ENCODE results near the gene LAPTM4A.

The LAPTM4A gene

GRCh38 chr2:20035955-20036666 lies 15.3 kb downstream of the LAPTM4A start:
- no peak overlapping the region for H3K4me3 ChIP-seq (ENCODE audit: low read depth, low read length)
- in situ Hi-C loops (cut with HindIII; ENCODE audit: low sequenced_read_pairs), result no loop called here
- DNase-seq (ENCODE audit: low read depth, low spot score), result no peak
- no peak for TF ChIP-seq CTCF (IDR thresholded peaks at IDR 0.05; ENCODE audit: low read depth, low read length)

- H3K4me3 ChIP-seq (ENCODE audit: low read depth, low read length), result no peak overlapping the region
- in situ Hi-C loops (cut with HindIII; ENCODE audit: low sequenced_read_pairs), result no loop called here
- no peak for DNase-seq (ENCODE audit: low read depth, low spot score)
- no peak for TF ChIP-seq CTCF (IDR thresholded peaks at IDR 0.05; ENCODE audit: low read depth, low read length)
Observed at GRCh38 chr2:20034821-20035220, 16.6 kb downstream of the LAPTM4A start.

- no peak for TF ChIP-seq CTCF (IDR thresholded peaks at IDR 0.05; ENCODE audit: low read depth, low read length)
- H3K4me3 ChIP-seq (ENCODE audit: low read depth, low read length), result no peak overlapping the region
- in situ Hi-C loops (cut with HindIII; ENCODE audit: low sequenced_read_pairs), result no loop called here
- no peak for DNase-seq (ENCODE audit: low read depth, low spot score)
Observed at GRCh38 chr2:20034218-20034617, 17.2 kb downstream of the LAPTM4A start.

- no peak for DNase-seq (ENCODE audit: low read depth, low spot score)
- TF ChIP-seq CTCF (IDR thresholded peaks at IDR 0.05; ENCODE audit: low read depth, low read length), result no peak
- H3K4me3 ChIP-seq (ENCODE audit: low read depth, low read length), result no peak overlapping the region
- in situ Hi-C loops (cut with HindIII; ENCODE audit: low sequenced_read_pairs), result no loop called here
Observed at GRCh38 chr2:20033322-20033721, 18.1 kb downstream of the LAPTM4A start.

GRCh38 chr2:20030224-20030623 lies 21.2 kb downstream of the LAPTM4A start:
- H3K4me3 ChIP-seq (ENCODE audit: low read depth, low read length), result no peak overlapping the region
- no peak for TF ChIP-seq CTCF (IDR thresholded peaks at IDR 0.05; ENCODE audit: low read depth, low read length)
- in situ Hi-C loops (cut with HindIII; ENCODE audit: low sequenced_read_pairs), result no loop called here
- no peak for DNase-seq (ENCODE audit: low read depth, low spot score)

GRCh38 chr2:20027705-20028434 lies 23.6 kb downstream of the LAPTM4A start:
- in situ Hi-C loops (cut with HindIII; ENCODE audit: low sequenced_read_pairs), result no loop called here
- peak; percentile 22 for DNase-seq (ENCODE audit: low read depth, low spot score)
- TF ChIP-seq CTCF (IDR thresholded peaks at IDR 0.05; ENCODE audit: low read depth, low read length), result no peak
- H3K4me3 ChIP-seq (ENCODE audit: low read depth, low read length), result no peak overlapping the region
